HG03280 (cell line): ENCODE measurements around the gene PARP9.
"Not testable (repeated sequence)": the region's sequence is repeated elsewhere in the genome, so short reads cannot be mapped to it uniquely, and the experiment has no call there.

Source experiments
- ATAC-seq: cut with Tn5 transposase; IDR thresholded peaks from one replicate; pipeline ENCODE4 v1.9.1; 2021; ENCODE audit warnings: mild to moderate bottlenecking, moderate library complexity; ENCODE audit not compliant: unreplicated experiment

Gene PARP9

DNA sequence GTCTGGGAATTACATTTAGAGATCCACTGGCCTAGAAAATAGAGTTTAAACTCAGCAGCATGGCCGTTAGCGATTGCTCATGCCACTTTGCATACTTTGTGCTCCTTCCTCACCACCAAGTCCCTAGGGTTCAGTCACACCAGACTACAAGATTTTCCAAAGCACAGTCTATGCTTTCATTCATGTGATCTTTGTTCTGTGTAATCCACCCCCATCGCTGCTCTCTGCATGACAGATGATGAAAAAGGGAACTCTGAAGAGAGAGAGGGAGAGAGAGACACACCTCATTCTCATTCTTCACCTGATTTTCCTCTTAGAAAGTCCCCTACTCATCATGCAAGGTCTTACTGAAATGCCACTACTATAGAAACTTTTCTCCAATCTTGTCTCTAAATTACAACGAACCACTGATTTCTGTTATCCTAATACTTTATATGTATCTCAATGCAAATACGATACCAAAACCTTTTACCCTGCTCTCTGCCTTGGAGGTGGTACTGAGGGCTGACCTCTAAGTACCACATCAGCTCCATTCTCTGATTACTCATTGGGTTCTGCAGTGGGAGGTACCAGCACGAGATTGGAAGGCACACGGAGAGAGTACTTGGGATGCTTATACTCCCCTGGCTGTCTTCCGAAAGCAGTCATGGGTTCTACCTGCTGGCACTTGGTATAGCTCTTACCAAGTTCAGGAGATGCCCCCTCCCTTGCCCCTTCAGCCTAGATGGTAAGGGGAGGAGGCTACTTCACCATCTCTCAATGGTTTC, 12.3 kb upstream of the PARP9 start:
- peak; percentile 78 for ATAC-seq

DNA sequence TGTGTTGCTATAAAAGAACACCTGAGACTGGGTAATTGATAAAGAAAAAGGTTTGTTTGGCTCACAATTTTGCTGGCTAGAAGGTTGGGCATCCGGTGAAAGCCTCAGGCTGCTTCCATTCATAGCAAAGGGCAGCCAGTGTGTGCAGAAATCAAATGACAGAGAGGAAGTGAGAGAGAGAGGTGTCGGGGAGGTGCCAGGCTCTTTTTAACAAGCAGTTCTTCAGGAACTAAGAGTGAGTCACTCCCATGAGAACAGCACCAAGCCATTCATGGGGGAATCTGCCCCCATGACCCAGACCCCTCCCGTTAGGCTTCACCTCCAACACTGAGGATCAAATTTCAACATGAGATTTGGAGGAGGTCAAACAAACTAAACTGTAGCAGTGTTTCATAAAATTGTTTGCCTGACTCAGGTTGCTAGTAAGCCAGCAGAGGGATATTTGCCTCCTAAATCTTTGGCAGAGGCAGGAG, 8.9 kb upstream of the PARP9 start:
- ATAC-seq: no peak

DNA sequence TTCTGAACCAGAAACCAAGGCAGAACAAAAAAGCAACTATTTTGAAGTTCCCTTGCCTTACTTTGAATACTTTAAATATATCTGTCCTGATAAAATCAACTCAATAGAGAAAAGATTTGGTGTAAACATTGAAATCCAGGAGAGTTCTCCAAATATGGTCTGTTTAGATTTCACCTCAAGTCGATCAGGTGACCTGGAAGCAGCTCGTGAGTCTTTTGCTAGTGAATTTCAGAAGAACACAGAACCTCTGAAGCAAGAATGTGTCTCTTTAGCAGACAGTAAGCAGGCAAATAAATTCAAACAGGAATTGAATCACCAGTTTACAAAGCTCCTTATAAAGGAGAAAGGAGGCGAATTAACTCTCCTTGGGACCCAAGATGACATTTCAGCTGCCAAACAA, 4.7 kb upstream of the PARP9 start:
- no peak for ATAC-seq

DNA sequence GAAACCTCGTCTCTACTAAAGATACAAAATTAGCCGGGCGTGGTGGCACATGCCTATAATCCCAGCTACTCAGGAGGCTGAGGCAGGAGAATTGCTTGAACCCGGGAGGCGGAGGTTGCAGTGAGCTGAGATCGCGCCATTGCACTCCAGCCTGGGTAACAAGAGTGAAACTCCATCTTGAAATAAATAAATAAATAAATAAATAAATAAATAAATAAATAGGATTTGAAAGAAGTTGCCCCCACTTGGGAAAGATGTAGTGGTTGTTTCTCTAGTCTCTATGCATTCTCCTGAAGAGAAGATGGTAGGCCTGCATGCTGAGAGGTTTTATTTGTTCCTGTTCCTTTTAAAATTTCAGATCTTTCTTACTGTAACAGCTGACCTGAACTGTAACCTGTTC, 4.0 kb upstream of the PARP9 start:
- ATAC-seq: not testable (repeated sequence)

DNA sequence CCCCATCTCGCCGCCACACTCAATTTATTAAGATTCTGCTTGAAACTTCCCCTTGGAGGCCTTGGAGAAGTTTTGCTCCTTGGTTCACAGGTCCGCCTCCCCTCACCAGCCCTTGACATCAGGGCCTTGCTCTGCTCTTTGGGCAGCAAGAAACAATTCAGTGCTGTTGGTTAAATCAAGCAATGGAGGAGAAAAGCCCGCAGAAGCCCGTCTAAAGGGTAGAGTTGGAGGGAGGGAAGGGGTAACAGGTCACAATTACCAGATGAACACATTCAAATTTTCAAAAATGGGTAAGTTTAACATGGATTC, 429 bp downstream of the PARP9 start:
- ATAC-seq: no peak

DNA sequence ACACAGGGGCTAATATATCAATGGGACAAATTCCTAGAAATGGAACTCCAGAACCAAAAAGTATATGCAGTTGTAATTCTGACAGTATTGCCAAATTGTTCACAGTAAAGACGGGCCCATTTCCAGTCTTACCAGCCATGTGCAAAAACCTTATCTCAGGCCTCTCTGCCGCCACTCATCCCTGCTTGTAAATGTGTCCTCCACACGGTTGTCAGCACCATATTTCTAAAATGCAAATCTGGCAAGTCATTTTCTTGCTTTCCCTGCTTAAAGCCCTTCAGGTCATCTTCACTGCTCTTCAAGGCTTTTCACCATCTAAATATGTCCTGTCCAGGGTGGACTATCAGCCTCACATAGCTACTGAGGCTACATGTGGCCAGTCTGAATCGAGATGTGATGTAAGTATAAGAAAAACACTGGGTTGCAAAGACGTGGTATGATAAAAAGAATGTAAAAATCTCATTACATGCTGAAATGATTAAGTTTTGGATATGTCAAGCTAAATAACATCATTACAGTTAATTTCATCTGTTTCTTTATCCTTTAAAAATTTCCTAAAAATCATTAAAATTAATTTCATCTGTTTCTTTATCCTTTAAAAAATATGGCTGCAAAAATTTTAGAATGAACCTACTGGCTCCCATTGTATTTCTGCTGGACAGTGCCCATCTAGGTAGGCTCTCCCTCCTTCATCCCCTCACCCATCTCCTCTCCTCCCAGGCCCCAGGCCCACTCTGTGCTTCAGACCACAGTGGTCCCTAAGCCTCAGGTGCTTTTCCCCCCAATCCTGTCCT, 980 bp downstream of the PARP9 start:
- no peak for ATAC-seq

DNA sequence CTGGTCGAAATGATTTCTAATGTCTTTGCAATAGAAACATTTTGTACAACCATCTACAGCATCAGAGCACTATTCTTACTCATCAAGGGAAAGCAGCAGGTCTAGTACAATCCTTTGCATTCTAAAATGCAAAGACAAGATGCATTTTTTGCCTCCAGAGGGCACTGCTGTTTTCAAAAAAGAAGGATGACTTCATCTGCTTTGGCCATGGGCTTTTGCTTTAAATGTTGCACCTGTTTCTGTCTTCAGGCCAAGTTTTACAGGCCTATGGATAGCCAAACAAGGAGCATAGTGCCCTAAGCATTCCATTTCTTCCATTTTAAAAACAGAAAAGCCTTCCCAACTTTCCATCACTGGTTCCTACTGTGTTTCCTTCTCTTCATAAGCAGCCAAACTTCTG, 3.4 kb downstream of the PARP9 start:
- no peak for ATAC-seq

DNA sequence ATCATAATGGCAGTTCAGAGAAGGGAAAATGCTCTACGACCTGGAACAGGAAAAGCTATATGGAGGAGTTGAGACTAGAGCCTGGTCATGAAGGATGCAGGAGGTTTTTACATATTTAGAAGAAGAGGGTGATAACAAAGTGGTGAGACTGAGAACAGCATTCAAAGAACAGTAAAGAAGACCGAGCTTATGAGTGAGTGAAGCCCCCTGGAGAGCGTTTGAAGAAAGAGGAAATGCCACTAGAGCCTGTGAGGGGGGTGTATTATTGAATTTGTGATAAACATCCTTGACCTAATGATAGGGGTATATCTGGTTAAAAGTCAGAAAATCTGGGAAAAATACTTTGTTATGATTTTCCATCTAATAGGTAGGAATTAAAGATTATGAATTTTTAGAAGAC, 4.2 kb downstream of the PARP9 start:
- no peak for ATAC-seq

DNA sequence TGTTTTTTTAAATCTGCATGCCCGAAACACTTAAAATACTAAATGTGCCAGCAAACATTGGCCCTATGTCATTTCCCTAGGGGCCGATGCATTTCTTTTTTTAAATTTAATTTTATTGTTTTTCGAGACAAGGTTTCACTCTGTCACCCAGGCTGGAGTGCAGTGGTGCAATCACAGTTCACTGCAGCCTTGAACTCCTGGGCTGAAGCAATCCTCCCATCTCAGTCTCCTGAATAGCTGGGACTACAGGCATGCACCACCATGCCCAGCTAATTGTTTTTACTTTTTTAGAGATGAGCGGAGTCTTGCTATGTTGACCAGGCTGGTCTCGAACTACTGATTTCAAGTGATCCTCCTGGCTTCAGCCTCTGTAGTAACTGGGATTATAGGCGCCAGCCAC, 5.5 kb downstream of the PARP9 start:
- no peak for ATAC-seq

DNA sequence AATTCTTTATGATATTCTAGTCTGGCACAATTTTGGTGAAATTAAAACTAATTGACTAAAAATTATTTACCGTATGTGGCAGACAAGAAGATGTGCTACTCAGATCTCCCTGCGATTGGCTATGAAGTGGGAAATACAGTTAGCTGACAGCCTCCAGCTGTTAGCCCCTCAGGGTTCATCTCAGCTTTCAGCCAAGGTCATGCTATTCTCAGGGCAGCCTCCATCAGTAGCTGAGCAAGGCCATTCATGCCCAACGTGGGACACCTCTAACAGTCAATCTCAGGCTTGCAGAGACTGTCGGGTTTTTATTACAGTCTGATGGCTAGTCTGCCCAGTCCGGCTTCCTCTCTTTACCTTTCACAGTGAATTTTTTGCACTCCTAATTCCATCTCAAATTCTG, 6.7 kb downstream of the PARP9 start:
- ATAC-seq: no peak

DNA sequence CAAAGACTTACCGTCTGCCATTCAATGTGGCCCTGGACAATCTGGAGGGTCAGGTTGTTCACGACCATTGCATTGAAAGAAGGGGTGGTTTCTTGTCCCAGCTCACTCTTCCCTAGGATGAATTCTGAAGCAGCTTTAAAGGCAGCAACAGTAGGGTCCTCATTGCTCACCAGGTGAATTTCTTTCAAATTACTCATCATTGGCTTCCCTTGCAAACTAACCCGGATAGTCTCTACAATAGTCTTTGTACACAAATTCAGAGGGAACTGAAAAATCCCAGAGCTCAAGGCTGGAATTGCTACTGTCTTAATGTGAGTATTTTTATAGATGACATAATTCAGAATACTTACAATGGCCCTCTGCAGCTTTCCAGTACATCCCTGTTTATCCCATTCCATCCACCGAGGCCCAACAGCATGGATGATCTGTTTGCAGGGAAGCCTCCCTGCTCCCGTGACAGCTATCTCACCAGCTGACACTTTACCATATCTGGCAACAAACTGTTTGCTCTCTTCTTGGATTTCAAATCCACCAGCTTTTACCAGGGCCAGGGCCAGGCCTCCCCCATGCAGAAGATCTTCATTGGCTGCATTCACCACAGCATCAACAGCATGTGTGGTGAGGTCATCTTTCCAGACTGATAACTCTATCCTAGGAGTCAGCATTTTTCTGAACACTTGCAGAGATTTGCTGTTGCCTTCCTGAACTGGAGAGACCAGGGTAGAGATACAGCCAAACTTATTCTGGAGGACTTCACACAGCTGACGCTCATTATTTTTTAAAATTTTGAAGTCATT, 8.6 kb downstream of the PARP9 start:
- no peak for ATAC-seq

DNA sequence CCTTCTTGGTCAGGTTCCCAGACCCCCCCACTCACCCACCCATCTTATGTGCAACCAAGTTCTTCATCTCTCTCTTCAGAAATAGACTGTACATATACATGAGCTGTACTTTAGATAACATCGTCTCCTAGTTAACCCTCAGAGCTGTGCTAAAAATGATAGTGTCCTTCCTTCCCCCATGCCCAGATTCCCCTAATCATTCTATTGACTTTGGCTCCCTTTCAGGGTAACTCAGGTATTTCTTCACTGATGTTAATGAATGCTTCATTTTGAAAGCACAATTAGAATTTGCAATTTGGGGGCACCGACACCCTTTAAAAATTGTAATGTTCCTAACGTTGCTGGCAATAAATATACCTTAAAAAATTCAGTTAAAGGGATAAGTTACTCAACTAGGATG, 10.9 kb downstream of the PARP9 start:
- no peak for ATAC-seq

DNA sequence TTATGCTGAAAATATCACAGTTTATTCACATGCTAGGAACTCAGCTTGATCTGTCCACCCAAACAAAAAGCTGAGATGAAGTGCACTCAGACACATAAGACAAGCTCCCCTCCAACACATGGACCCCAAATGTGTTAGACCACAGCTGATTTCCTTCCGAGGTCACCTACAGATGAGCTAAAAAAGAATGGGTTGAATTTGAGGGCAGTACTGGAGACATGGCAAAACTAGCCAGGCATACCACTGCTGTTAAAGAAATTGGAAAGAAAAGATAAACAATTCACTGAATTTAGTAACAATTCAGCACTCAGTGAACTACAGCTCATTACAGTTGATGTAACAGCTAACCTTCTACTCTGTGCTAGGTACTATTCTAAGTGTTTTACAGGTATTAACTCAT, 15.5 kb downstream of the PARP9 start:
- ATAC-seq: no peak

DNA sequence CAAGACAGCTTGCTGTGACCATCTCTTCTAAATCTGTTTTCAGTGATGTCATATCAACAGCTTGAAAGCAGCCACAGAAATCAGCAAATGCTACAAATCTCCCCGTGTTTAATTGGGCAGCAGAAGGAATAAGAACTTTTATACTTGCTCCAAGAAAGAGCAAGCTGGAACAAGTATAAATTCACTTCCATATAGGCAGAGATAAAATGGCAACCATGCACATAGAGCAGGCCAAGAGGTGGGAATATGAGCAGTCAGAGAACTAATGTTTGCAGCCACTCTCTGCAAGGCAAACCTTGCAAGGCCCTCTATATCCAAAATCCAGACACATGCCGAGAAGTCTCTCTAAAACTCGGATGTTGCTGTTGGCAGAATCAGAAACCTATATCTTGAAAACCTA, 16.0 kb downstream of the PARP9 start:
- ATAC-seq: no peak

DNA sequence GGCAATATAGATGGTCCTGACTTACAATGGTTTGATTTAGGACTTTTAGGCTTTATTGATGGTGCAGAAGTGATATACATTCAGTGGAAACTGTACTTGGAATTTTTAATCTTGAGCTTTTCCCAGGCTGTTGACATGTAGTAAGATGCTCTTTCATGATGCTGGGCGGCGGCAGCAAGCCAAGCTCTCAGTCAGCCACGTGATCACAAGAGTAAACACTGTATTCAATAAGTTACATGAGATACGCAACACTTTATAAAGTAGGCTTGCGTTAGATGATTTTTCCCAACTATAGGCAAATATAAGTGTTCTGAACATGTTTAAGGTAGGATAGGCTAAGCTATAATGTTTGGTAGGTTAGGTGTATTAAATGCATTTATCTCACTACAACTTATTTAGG, 17.9 kb downstream of the PARP9 start:
- ATAC-seq: no peak

DNA sequence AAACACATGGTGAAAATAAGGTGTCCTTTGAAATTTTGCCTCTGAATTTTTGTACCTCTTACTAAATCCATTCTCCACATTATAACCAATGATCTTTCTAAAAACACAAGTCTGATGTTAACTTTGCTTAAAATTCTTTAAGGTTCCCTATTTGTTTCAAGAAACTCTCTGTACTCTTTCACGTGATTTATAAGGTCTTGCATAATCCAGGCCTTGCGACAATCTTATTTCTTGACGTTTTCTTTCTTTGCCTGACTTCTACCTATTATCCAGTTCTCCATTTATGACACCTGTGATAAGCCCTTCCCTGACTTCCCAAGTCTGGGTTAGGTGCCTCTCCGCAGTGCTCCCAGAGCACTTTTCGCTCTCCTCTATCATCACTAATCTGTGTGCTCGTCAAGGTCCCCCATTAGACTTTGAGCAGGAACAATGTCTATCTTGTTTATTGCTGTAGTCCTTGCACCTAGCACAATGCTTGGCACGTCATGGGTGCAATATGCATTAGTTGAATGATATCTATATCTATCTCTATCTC, 25.1 kb downstream of the PARP9 start:
- no peak for ATAC-seq

DNA sequence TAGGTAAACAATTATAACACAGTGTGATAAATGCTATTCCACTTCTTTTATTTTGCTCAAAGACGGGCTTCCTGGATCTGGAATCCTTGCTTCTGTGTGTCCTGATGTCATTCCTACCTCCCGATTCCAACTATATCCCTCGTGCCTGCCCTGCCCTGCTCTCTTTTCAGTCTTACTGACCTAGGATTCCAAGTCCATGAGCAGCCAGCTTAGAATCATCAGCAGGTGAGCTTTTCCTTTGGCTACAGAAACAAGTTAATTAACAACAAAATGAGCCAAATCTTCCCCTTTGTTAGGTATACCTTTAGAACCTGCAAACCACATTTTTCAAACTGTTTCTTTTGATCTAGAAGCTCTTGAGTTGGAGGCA, 27.5 kb downstream of the PARP9 start:
- ATAC-seq: no peak

DNA sequence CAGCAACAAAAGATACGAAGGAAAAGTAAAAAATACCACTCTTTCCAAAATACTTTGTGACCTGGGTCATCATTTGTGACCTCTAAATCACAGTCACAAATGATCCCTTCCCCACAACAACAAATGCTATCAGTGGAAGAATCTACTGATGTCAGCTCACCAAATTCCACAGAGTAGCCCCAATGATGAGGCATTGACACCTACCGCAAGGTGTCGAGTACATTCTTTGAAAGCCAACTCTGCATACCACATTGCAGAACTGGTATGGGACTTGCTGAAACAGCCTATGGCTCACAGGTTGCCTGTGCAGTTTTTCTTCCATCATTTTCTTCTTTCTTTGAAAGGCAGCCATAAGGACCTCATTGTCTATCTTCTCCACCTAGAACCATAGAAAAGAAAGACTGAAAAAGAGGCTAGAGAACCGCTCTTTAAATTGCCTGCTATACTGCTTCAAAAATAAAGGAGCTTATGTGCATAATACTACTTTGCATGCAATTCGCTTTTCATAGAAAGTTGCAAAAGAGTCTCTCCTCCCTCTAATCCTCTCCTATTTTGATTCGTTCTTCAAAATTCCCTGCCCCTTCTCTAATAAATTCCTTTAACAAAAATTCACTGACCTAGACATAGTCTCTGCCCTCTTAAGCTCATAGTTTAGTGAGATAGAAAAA, 28.0 kb downstream of the PARP9 start:
- no peak for ATAC-seq

DNA sequence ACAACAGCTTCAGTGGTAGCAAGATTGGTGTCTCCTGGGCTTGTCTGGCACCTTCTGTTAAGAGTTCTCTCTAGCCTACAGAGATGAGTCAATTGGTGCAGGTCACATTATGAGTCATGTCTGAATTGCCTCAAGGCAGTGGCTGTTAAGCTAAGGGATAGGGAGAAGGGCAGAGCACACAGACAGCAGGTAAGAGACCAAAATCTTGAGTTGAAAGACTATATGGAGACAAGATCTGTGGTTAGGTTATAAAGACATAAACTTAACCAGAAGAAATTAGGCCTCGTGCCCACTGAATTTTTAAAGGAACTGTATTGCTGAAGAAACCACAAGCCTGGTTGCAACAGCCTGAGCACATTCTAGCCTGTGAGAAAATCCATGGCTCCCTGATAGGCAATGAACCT, 30.2 kb downstream of the PARP9 start:
- ATAC-seq: peak; percentile 98

DNA sequence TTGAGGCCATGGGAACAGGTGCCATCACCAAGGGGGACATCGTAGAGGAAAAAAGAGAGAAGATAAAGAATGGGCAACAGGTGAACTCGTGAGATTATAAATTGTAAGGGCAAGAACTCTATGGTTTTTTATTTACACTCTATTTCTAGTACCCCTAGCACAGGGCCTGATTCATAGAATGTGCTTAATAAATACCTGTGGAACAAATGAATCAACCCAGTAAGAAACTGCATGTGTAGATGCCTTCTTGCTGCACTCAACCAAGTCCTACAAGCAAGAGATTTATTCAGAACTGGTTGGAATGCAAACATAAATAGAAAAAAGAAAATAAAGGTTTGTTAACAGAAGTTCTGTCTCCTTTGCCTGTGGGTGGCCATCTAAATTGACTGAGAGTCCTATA, 30.6 kb downstream of the PARP9 start:
- no peak for ATAC-seq

DNA sequence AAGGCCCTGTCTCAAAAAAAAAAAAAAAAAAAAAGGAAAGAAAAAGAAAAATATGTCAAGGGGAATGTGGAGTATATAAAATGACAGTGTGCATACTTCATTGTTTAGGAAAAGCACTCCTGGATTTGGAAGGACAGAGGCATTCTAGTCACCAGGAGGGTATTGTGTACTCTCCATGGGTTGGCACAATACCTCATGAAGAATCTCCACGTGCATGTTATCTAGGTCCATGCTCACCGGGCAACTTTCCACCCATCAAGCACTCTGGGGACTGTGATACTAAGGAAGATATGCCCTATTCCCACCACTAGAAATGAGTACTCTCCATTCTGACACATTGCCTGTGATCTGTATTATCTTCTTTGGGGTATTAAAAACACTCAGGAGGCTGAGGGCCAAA, 33.9 kb downstream of the PARP9 start:
- ATAC-seq: no peak
